ENCODE results near the gene PCBP2.

PCBP2 gene

GRCh38 chr12:53466640-53467039, 14.7 kb downstream of the PCBP2 start:
- no peak for DNase-seq (ENCODE audit: low read depth in 2 of 2)
- no peak for TF ChIP-seq CTCF (IDR thresholded peaks at IDR 0.05; ENCODE audit: low read depth, low read length)

GRCh38 chr12:53467082-53467481, 15.2 kb downstream of the PCBP2 start:
- TF ChIP-seq CTCF (IDR thresholded peaks at IDR 0.05; ENCODE audit: low read depth, low read length): no peak
- H3K4me3 ChIP-seq (replicated peaks in 1 of 2; ENCODE audit: low read depth in 2 of 2, low read length in 2 of 2): no peak overlapping the region
- no peak for DNase-seq (ENCODE audit: low read depth in 2 of 2)

More at GRCh38 chr12:53466640-53467039, 14.7 kb downstream of the PCBP2 start:
- no peak overlapping the region for H3K4me3 ChIP-seq (replicated peaks in 1 of 2; ENCODE audit: low read depth in 2 of 2, low read length in 2 of 2)

GRCh38 chr12:53467880-53468279, 16.0 kb downstream of the PCBP2 start:
- TF ChIP-seq CTCF (IDR thresholded peaks at IDR 0.05; ENCODE audit: low read depth, low read length): no peak
- H3K4me3 ChIP-seq (replicated peaks in 1 of 2; ENCODE audit: low read depth in 2 of 2, low read length in 2 of 2): no peak overlapping the region
- no peak for DNase-seq (ENCODE audit: low read depth in 2 of 2)

- no peak for DNase-seq (ENCODE audit: low read depth in 2 of 2)
- H3K4me3 ChIP-seq (replicated peaks in 1 of 2; ENCODE audit: low read depth in 2 of 2, low read length in 2 of 2): no peak overlapping the region
- no peak for TF ChIP-seq CTCF (IDR thresholded peaks at IDR 0.05; ENCODE audit: low read depth, low read length)
Observed at GRCh38 chr12:53468282-53468681, 16.4 kb downstream of the PCBP2 start.

GRCh38 chr12:53472056-53472582, 20.2 kb downstream of the PCBP2 start:
- DNase-seq (ENCODE audit: low read depth in 2 of 2): no peak
- no peak overlapping the region for H3K4me3 ChIP-seq (replicated peaks in 1 of 2; ENCODE audit: low read depth in 2 of 2, low read length in 2 of 2)
- no peak for TF ChIP-seq CTCF (IDR thresholded peaks at IDR 0.05; ENCODE audit: low read depth, low read length)

- no peak overlapping the region for H3K4me3 ChIP-seq (replicated peaks in 1 of 2; ENCODE audit: low read depth in 2 of 2, low read length in 2 of 2)
- no peak for DNase-seq (ENCODE audit: low read depth in 2 of 2)
- TF ChIP-seq CTCF (IDR thresholded peaks at IDR 0.05; ENCODE audit: low read depth, low read length): no peak
Observed at GRCh38 chr12:53474077-53474476, 22.2 kb downstream of the PCBP2 start.

GRCh38 chr12:53474819-53475218, 22.9 kb downstream of the PCBP2 start:
- H3K4me3 ChIP-seq (replicated peaks in 1 of 2; ENCODE audit: low read depth in 2 of 2, low read length in 2 of 2): no peak overlapping the region
- TF ChIP-seq CTCF (IDR thresholded peaks at IDR 0.05; ENCODE audit: low read depth, low read length): no peak
- no peak for DNase-seq (ENCODE audit: low read depth in 2 of 2)

Data from cardiac fibroblast (primary cell).